ENCODE measurements around the gene KCNN4.

Gene KCNN4

GRCh38 chr19:43741075-43741825, 39.5 kb downstream of the KCNN4 start:
- no peak for TF ChIP-seq CTCF (IDR thresholded peaks at IDR 0.05; ENCODE audit: insufficient read depth, low read length, missing control alignments)
- ChIA-PET POLR2A (no interaction called here), CTCF (interaction anchor here (1.0 to 10.1 kb wide), 3 partner anchors 18 to 73 kb away, joined by 4 to 203 read pairs (median 103); partner anchors contain the start of gene SMG9)
- no peak for DNase-seq (ENCODE audit: low read depth, low spot score)
- H3K4me3 ChIP-seq (ENCODE audit: low read depth, low read length), result no peak overlapping the region

GRCh38 chr19:43739439-43740235, 41.1 kb downstream of the KCNN4 start:
- H3K4me3 ChIP-seq (ENCODE audit: low read depth, low read length), result no peak overlapping the region
- no peak for TF ChIP-seq CTCF (IDR thresholded peaks at IDR 0.05; ENCODE audit: insufficient read depth, low read length, missing control alignments)
- no peak for DNase-seq (ENCODE audit: low read depth, low spot score)
- ChIA-PET POLR2A (no interaction called here), CTCF (interaction anchor here (1.0 to 10.1 kb wide), 3 partner anchors 19 to 71 kb away, joined by 4 to 203 read pairs (median 103); partner anchors contain the start of gene SMG9)

GRCh38 chr19:43738780-43739211, 42.0 kb downstream of the KCNN4 start:
- POLR2A ChIA-PET, result no interaction called here
- H3K4me3 ChIP-seq (ENCODE audit: low read depth, low read length), result no peak overlapping the region
- TF ChIP-seq CTCF (IDR thresholded peaks at IDR 0.05; ENCODE audit: insufficient read depth, low read length, missing control alignments), result no peak
- CTCF ChIA-PET, result interaction anchor here (1.0 to 10.1 kb wide), 3 partner anchors 20 to 71 kb away, joined by 3 to 203 read pairs (median 4); partner anchors contain the start of gene SMG9
- no peak for DNase-seq (ENCODE audit: low read depth, low spot score)

- H3K4me3 ChIP-seq (ENCODE audit: low read depth, low read length), result no peak overlapping the region
- TF ChIP-seq CTCF (IDR thresholded peaks at IDR 0.05; ENCODE audit: insufficient read depth, low read length, missing control alignments), result no peak
- CTCF ChIA-PET, result interaction anchor here (0.7 to 3.8 kb wide), 7 partner anchors 10 to 74 kb away, joined by 3 to 33 read pairs (median 5); no protein-coding TSS in a partner anchor
- DNase-seq (ENCODE audit: low read depth, low spot score), result peak; percentile 71
- POLR2A ChIA-PET, result interaction anchor here (0.6 to 1.3 kb wide), 5 partner anchors 9 to 66 kb away, joined by 3 to 6 read pairs (median 4); partner anchors contain the start of genes PLAUR and SMG9
These were observed 44.8 kb downstream of the KCNN4 start for GRCh38 chr19:43735957-43736356.

- no peak overlapping the region for H3K4me3 ChIP-seq (ENCODE audit: low read depth, low read length)
- DNase-seq (ENCODE audit: low read depth, low spot score), result no peak
- TF ChIP-seq CTCF (IDR thresholded peaks at IDR 0.05; ENCODE audit: insufficient read depth, low read length, missing control alignments), result no peak
- CTCF ChIA-PET, result interaction anchor here (0.9 to 3.8 kb wide), 3 partner anchors 10 to 66 kb away, joined by 3 to 33 read pairs (median 3); no protein-coding TSS in a partner anchor
- POLR2A ChIA-PET, result no interaction called here
These were observed 45.8 kb downstream of the KCNN4 start for GRCh38 chr19:43735013-43735412.

Data from AG04449 (cell line).